SIG-M5 treated with dmso at 0.1 percent for 504 hours (cell line): ENCODE data around the gene FRMD3.

Experiments used
- DNase-seq: peaks from one replicate; lab custom pipeline; 2025; ENCODE audit not compliant: unreplicated experiment; lab: John Stamatoyannopoulos, UW

Gene FRMD3

DNA sequence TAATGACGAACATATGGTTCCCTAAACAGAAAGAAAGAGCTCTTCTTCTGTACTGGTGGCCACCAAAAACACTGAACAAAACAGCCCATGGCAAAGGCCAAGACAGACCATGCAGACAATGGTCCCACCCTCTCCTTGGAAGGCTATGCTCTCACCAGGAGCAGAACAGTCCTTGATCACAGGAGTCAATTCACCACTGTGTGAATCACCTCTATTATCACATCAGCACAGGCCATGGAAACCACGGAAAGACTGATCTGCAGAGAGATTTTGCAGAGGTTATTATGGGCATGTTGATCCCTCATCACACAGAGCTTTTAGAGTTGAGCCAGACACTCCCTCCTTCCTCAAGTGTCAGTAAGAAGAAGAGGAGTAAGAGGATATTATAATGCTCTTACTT, 341.3 kb downstream of the FRMD3 start:
- DNase-seq = no peak
